SK-N-MC (cell line): Measurements from ENCODE around the gene DUOX2.
"Not testable (repeated sequence)": the region's sequence is repeated elsewhere in the genome, so short reads cannot be mapped to it uniquely, and the experiment has no call there.

Experiments used
- DNase-seq: peaks from one replicate; pipeline ENCODE4 v3.0.0-alpha.2; 2011; ENCODE audit warnings: low read depth, low spot score
- H3K27ac ChIP-seq: fragments of 200-600 bp; sonication (generic); 2 replicates; pipeline ENCODE4 v1.5.1; 2016; ENCODE audit warnings: mixed run types
- H3K36me3 ChIP-seq: fragments of 200-600 bp; sonication (generic); 2 replicates; pipeline ENCODE4 v1.6.1; 2017; ENCODE audit warnings: antibody characterized with exemption, low read length, mixed read lengths; ENCODE audit not compliant: insufficient read depth
- H3K4me3 ChIP-seq: fragments of 200-600 bp; sonication (generic); 2 replicates; pipeline ENCODE4 v1.5.1; 2016
- H3K9ac ChIP-seq: fragments of 200-600 bp; sonication (generic); 2 replicates; pipeline ENCODE4 v1.8.0; 2017; ENCODE audit warnings: mixed run types, mixed read lengths; ENCODE audit not compliant: insufficient read length
- H3K9me3 ChIP-seq: fragments of 200-600 bp; sonication (generic); 2 replicates; pipeline ENCODE4 v1.6.1; 2017; ENCODE audit warnings: low read depth, mild to moderate bottlenecking, antibody characterized with exemption, low read length, moderate library complexity, mixed read lengths
- EZH2 ChIP-seq: fragments of 200-600 bp; sonication (generic); IDR thresholded peaks from one replicate; pipeline ENCODE4 v1.6.1; 2017; ENCODE audit warnings: antibody characterized with exemption
- FOXP2 ChIP-seq: optimal IDR thresholded peaks from 2 replicates; pipeline ENCODE3; 2011; ENCODE audit warnings: mild to moderate bottlenecking, moderate library complexity; ENCODE audit not compliant: insufficient read depth; ENCODE audit errors: extremely low read length, control extremely low read depth
- POLR2AphosphoS5 ChIP-seq: IDR thresholded peaks from 2 replicates; pipeline ENCODE4 v1.6.1; 2012; ENCODE audit warnings: mild to moderate bottlenecking, low read depth, low read length, borderline replicate concordance

The DUOX2 gene

DNA sequence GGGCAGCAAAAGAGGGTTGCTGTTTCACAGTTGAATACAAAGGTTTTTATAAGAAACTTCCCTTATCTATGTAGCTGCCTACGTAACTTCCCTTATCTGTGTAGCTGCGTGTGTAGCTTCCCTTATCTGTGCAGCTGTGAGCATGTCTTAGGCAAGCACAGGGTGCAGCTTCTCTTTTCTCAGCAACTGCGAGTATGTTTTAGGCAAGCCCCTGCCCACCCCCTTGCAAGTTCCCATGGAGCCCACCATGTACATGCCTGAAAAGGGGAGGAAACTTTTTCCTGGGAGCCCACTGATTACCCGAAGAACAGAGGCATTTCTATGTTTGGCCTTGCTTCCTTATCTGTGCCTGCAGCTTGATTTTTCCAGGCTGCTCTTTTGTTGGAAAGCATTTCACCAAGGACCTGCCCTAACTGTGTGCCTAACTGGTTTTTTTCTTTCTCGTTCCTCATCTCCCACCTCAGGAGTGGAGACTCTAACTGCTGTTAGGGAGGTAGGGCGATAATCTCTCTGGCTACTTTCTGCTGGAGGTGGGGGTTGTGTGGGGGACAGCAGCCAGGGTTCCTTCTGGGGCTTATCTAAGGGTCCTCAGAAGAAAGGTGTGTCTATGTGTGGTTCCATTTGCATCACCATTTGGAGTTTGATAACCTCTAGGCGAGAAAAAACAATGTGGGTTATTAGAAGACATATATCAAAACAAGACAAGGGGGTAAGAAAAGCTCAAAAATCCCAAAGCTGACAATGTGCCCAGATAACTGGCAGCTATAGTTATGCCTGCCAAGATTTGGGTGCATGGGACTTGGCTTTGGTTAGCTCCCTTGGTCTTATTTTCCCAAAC, 65.0 kb downstream of the DUOX2 start:
- Histone ChIP-seq H3K9me3 (0 out of 2 replicates have a peak, but pooled peaks cover 4% of the 10 kb centered on the region), H3K4me3 (no peak overlapping the region), H3K36me3 (peaks cover 85% of the 10 kb centered on the region), H3K9ac (no peak overlapping the region), H3K27ac (no peak overlapping the region)
- TF ChIP-seq FOXP2 (no peak), POLR2AphosphoS5 (no peak), EZH2 (no peak)
- no peak for DNase-seq

DNA sequence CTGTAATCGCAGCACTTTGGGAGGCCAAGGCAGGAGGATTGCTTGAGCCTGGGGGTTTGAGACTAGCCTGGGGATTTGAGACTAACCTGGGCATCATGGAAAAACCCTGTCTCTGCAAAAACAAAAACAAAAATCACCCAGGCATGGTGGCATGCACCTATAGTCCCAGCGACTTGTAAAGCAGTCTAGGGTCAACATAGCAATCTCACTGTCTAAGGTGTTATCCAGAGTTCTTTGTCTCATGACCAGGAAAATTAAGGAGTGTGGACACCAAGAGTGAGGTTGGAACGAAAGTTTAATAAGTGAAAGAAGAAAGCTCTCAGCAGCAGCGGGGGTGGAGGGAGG, 65.6 kb downstream of the DUOX2 start:
- not testable (repeated sequence) for H3K9me3 ChIP-seq, DNase-seq, H3K9ac ChIP-seq, H3K27ac ChIP-seq, H3K4me3 ChIP-seq
- H3K36me3 ChIP-seq: peaks cover 87% of the 10 kb centered on the region

DNA sequence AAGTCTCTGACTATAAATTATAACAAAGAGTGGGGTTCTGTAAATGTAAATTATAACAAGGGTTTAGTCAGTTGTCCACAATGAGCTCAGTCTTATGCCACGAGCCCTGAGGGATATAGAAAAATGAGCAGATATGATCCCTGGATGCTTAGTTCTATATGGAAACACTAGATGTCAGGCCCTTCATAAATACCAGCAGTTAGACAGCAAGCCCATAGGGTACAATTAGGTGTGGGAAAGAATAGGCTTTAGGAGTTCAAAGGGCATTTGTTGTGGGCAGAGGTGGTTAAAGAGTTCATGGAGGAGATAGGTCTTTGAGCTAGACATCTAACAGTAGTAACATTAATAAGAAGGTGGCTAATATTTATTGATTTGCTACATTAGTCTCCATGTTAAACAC, 69.7 kb downstream of the DUOX2 start:
- H3K9me3 ChIP-seq, H3K9ac ChIP-seq, H3K4me3 ChIP-seq, H3K27ac ChIP-seq, DNase-seq: not testable (repeated sequence)
- peaks cover 59% of the 10 kb centered on the region for H3K36me3 ChIP-seq

DNA sequence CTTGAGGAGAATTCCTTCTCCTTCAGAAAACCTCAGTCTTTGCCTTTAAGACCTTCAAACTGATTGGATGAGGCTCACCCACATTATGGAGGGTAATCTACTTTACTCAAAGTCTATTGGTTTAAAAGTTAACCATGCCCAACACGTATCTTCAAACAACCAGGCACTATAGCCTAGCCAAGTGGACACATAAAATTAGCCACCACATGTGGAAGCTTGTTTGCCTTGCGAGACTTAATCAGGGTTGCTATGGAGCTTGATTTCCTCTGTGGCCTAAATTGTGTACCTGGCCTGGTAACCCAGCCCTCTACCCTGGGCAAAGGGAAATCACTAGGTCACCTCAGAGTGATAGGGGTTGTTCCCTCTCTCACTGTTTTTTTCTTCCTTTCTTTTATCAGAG, 71.1 kb downstream of the DUOX2 start:
- peaks cover 45% of the 10 kb centered on the region; the same call in 1 of the 2 replicates for H3K36me3 ChIP-seq
- not testable (repeated sequence) for H3K9me3 ChIP-seq, H3K27ac ChIP-seq, H3K9ac ChIP-seq, H3K4me3 ChIP-seq, DNase-seq
